ENCODE results near the gene PRKAG2. TPM values are rescaled to one million over a fixed set of nuclear protein-coding genes. Genes with fewer than 3 reads are reported as not detected.
A peak's percentile ranks its signal among the peaks of the same experiment; 100 is the strongest.
"Not testable (repeated sequence)": the region's sequence is repeated elsewhere in the genome, so short reads cannot be mapped to it uniquely, and the experiment has no call there.

Gene PRKAG2
- total and polyA plus RNA-seq, 8 donors, result 19.9 to 302 (median 60.9) TPM

GRCh38 chr7:151754142-151754590, 122.7 kb downstream of the PRKAG2 start:
- intact Hi-C loops (cut with DNase I; ENCODE audit: low total_unique reads), result no loop called here
- H3K27ac ChIP-seq, result peak overlapping the region; percentile 35 to 88 (median 79)
- WGBS, 5 donors, result 25 to 32% (median 30%) methylated on average over 12 to 14 of the region's 14 CpGs

DNA sequence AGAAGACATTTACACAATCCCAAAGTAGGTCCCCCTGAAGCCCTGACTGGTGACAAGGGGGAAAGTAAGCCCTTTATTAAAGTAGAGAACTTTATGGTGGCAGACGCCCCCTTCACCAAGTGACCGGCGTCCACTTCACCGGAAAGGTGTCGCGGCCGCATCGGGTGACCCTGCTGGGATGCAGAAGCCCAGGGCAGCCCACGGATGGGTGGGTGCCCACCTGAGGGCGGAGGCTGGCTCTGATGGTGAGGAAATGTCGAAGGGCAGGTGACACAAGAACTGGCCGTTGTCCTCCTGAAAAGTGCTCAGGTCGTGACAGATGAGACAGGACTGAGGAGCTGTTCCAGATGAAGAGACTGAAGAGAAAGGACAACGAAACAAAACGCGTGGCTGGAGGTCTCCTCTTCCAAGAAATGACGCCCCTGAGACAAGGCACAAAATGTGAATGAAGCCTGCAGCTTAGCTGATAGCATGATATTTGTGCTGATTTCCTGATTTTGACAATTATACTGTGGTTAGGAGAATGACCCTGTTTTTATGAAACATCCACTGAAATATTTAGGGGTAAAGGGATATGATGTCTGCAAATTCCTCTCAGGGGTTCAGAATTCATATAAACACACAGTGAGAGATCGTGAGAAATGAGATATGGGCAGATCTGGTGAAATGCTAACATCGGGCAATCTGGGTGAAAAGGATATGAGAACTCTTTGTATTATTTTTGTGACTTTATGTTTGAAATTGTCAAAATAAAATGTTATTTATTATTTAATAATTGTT, 123.9 kb downstream of the PRKAG2 start:
- 94 to 96% (median 96%) methylated on average over 19 of the region's 19 CpGs for WGBS, 5 donors
- Histone ChIP-seq H3K27me3 (no peaks in the 10 kb centered on the region), H3K4me1 (peaks cover 27 to 43% (median 35%) of the 10 kb centered on the region in 4 donors), H3K4me3 (no peak overlapping the region), H3K27ac (peak overlapping the region in 2 of 5 donors; percentile 82 to 88), H3K9me3 (no peaks in the 10 kb centered on the region), H3K36me3 (peaks cover 0 to 5% (median 0%) of the 10 kb centered on the region in 4 donors)
- no peak for TF ChIP-seq POLR2A (IDR thresholded peaks at IDR 0.05)
- TF ChIP-seq POLR2AphosphoS5 (IDR thresholded peaks at IDR 0.05), result no peak
- TF ChIP-seq EP300 (IDR thresholded peaks at IDR 0.05), result no peak
- no peak for TF ChIP-seq CTCF (IDR thresholded peaks at IDR 0.05)
- DNase-seq, result no peak
- intact Hi-C loops (cut with DNase I; ENCODE audit: low total_unique reads), result no loop called here

More at GRCh38 chr7:151754142-151754590, 122.7 kb downstream of the PRKAG2 start:
- Histone ChIP-seq H3K9me3 (no peaks in the 10 kb centered on the region), H3K36me3 (peaks cover 0 to 5% (median 0%) of the 10 kb centered on the region in 4 donors), H3K4me1 (peaks cover 28 to 55% (median 44%) of the 10 kb centered on the region in 4 donors), H3K27me3 (no peaks in the 10 kb centered on the region), H3K4me3 (no peak overlapping the region)
- DNase-seq, result peak; percentile 80 to 91
- TF ChIP-seq EP300 (IDR thresholded peaks at IDR 0.05) (peak; percentile 38), POLR2AphosphoS5 (IDR thresholded peaks at IDR 0.05) (peak; percentile 87 to 97 (median 93)), CTCF (IDR thresholded peaks at IDR 0.05) (peak in 5 of 7 experiments; percentile 65 to 89 (median 83)), POLR2A (IDR thresholded peaks at IDR 0.05) (no peak)

DNA sequence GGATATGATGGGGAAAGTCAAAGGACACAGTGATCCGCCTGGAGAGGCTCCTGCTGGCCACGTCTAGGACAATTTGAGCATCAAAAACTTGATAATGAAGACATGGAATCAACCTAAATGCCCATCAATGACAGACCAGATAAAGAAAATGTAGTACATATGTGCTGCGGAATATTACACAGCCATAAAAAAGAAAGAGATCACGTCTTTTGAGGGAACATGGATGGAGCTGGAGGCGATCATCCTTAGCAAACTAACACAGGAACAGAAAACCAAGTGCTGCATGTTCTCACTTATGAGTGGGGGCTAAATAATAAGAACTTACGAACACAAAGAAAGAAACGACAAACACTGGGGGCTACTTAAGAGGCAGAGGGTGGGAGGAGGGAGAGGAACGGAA, 124.9 kb downstream of the PRKAG2 start:
- peaks cover 26 to 34% (median 30%) of the 10 kb centered on the region in 4 donors for H3K4me1 ChIP-seq
- DNase-seq, result no peak
- 94 to 98% (median 98%) methylated on average over 8 of the region's 8 CpGs for WGBS, 5 donors
- H3K4me3 ChIP-seq, result no peak overlapping the region
- H3K27me3 ChIP-seq, result no peaks in the 10 kb centered on the region
- no peak overlapping the region for H3K27ac ChIP-seq
- H3K9me3 ChIP-seq, result no peaks in the 10 kb centered on the region
- intact Hi-C loops (cut with DNase I; ENCODE audit: low total_unique reads), result no loop called here
- TF ChIP-seq POLR2A (IDR thresholded peaks at IDR 0.05), result no peak
- TF ChIP-seq CTCF (IDR thresholded peaks at IDR 0.05), result no peak
- no peak for TF ChIP-seq EP300 (IDR thresholded peaks at IDR 0.05)
- TF ChIP-seq POLR2AphosphoS5 (IDR thresholded peaks at IDR 0.05), result no peak
- H3K36me3 ChIP-seq, result peaks cover 0 to 5% (median 0%) of the 10 kb centered on the region in 4 donors

GRCh38 chr7:151748733-151749132, 128.2 kb downstream of the PRKAG2 start:
- Histone ChIP-seq H3K9me3 (no peaks in the 10 kb centered on the region), H3K36me3 (peaks cover 0 to 5% (median 0%) of the 10 kb centered on the region in 4 donors), H3K4me1 (peaks cover 16 to 28% (median 24%) of the 10 kb centered on the region in 4 donors), H3K27ac (no peak overlapping the region), H3K4me3 (no peak overlapping the region), H3K27me3 (no peaks in the 10 kb centered on the region)
- TF ChIP-seq CTCF (IDR thresholded peaks at IDR 0.05) (no peak), POLR2A (IDR thresholded peaks at IDR 0.05) (no peak), EP300 (IDR thresholded peaks at IDR 0.05) (no peak), POLR2AphosphoS5 (IDR thresholded peaks at IDR 0.05) (no peak)
- intact Hi-C loops (cut with DNase I; ENCODE audit: low total_unique reads), result no loop called here
- no peak for DNase-seq
- WGBS, 5 donors, result 90 to 98% (median 95%) methylated on average over 15 of the region's 15 CpGs

- H3K27me3 ChIP-seq; H3K27ac ChIP-seq; H3K36me3 ChIP-seq; DNase-seq; H3K9me3 ChIP-seq; intact Hi-C loops (cut with DNase I; ENCODE audit: low total_unique reads); H3K4me3 ChIP-seq: not testable (repeated sequence)
- H3K4me1 ChIP-seq, result peaks cover 23 to 34% (median 31%) of the 10 kb centered on the region in 4 donors
- 71 to 82% (median 79%) methylated on average over 5 of the region's 5 CpGs for WGBS, 5 donors
These were observed 128.9 kb downstream of the PRKAG2 start for GRCh38 chr7:151748021-151748420.
